ENCODE data around the gene SLC15A5.

The SLC15A5 gene

GRCh38 chr12:16168078-16168477 lies 109.4 kb downstream of the SLC15A5 start:
- no peak for DNase-seq

- no peak for DNase-seq
Observed at GRCh38 chr12:16166563-16167470, 110.7 kb downstream of the SLC15A5 start.

DNA sequence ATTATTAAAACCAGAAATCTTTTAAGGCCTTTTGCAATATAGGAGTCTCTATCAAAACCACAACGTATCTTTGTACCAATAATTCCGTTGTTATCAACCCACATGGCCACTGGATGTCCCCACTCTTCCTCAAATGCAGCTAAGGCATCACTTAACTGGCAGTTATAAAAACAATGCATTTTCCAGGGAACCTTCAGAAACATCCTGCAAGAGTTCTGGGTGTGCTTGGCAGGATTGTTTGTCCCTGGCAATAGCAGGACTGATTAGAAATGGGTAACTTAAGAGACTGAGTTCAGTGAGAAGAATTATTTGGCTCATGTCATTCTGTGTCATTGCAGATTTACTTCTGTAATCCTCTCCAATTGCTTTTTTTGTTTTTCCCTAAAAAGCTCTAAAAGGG lies 112.0 kb downstream of the SLC15A5 start:
- DNase-seq: peak; percentile 44 to 71 (median 58)

DNA sequence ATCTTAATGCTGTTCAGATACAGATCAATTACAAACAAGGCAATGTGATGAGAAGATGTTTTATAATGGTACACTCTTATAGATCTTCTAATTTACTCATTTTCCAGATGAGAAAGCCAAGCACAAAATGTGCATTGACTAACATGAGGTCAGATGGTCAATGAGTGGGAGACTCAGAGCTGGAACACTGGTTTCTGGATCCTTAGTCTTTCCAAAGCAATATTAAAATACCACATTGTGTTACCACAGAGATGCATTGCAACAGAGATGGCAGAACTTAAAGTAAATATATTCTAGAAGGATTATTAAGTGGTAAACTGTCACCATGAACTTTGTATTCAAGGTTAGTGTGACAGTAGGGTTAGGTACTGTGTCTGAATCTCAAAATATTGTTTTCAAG lies 113.6 kb downstream of the SLC15A5 start:
- DNase-seq: peak; percentile 38 to 71 (median 62)

DNA sequence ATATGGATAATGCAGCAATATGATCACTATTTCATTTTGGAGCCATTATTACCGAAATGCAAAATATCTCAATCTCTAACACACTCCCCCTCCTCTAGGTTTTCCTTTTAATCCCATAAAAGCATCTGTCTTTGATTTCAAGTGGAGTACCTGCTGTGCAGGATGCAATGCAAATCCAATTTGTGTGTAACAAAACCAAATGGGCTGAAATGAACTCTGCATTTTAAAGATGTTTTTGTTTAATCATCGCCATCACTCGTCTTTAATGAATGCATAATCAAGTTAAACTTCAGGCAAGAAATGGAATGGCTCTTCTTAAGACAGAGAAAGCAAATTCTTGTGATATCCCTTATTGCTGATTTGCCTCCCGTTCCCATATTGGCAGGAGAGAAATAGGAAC lies 114.3 kb downstream of the SLC15A5 start:
- DNase-seq: no peak

DNA sequence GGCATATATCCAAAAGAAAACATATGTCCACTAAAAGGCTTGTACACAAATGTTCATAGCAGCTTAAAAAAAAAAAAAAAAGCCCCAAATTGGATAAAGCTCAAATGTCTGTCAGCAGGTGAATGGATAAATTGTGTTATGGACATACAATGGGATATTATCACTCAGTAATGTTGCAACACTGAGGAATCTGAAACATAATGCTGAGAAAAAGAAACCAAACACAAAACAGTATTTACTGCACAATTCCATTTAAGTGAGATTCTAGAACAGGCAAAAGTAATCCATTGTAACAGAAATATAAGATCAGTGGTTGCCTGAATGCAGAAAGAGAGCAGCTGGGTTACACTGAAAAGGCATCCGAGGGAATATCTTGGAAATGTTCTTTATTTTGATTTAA lies 117.9 kb downstream of the SLC15A5 start:
- no peak for DNase-seq

- DNase-seq: no peak
Observed at GRCh38 chr12:16158050-16158449, 119.4 kb downstream of the SLC15A5 start.

- DNase-seq: peak; percentile 66 to 94 (median 85)
Observed at GRCh38 chr12:16155938-16156337, 121.5 kb downstream of the SLC15A5 start.

DNA sequence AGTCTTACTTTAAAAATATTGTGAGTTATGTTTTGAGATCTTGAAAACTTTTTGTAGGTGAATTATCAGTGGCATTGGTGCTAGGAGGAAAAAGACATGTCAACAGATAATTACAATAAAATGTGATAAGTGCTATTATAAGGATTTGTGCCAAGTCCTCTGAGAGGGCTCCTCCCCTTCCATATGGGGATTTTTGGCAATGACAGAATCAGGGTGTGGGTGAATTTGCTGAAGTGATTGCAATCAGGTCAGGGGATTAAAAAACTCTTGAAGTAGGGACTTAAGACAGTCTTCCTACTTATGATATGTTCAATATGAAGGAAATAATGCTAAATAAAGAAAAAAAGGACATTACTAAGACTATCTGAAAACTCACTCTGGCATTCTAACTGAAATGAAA lies 122.5 kb downstream of the SLC15A5 start:
- DNase-seq: peak; percentile 27 to 60 (median 50)

GRCh38 chr12:16152885-16153673 lies 124.4 kb downstream of the SLC15A5 start:
- no peak for DNase-seq

- DNase-seq: no peak
Observed at GRCh38 chr12:16150276-16150675, 127.2 kb downstream of the SLC15A5 start.

GRCh38 chr12:16148938-16149337 lies 128.5 kb downstream of the SLC15A5 start:
- peak in 3 of 4 experiments; percentile 13 to 58 (median 57) for DNase-seq

Measured in suppressor macrophage (primary cell).